Pancreas (tissue), 10 donors: ENCODE measurements around the gene RASSF4. TPM values are rescaled to one million over a fixed set of nuclear protein-coding genes. Genes with fewer than 3 reads are reported as not detected.

Experiments
- ATAC-seq, 4 donors: fragments of 200-7000 bp; cut with Tn5 transposase; one replicate each; pipeline versions ENCODE4 v1.8.0 to v1.9.1; 2020; ENCODE audit warnings: mild to moderate bottlenecking in 4 of 4, moderate library complexity in 4 of 4
- DNase-seq, 6 donors: peaks; one replicate each; pipeline ENCODE4 v3.0.0-alpha.2; 2020
- FAIRE-seq: peaks from 2 replicates; lab custom pipeline; 2012; peaks lifted over from hg19 to GRCh38; lab: Jason Lieb, UNC
- H3K27ac ChIP-seq, 4 donors: fragments of 200-600 bp; sonication (generic); 1 replicate in 3 of 4; 2 replicates in 1 of 4; pipeline versions ENCODE4 v1.5.0 to v1.8.0; 2020
- H3K27me3 ChIP-seq, 4 donors: fragments of 200-600 bp; one replicate each; pipeline ENCODE4 v1.8.0; 2021
- H3K36me3 ChIP-seq, 3 donors: fragments of 200-600 bp; sonication (generic) in 1 of 3; one replicate each; pipeline versions ENCODE4 v1.5.0 to v1.8.0; 2020 to 2021
- H3K4me1 ChIP-seq, 3 donors: fragments of 200-600 bp; one replicate each; pipeline ENCODE4 v1.8.0; 2021
- H3K4me3 ChIP-seq, 4 donors: fragments of 200-600 bp; sonication (generic) in 2 of 4; one replicate each; pipeline versions ENCODE4 v1.5.0 to v1.8.0; 2020 to 2021
- H3K9me3 ChIP-seq, 4 donors: fragments of 200-600 bp; one replicate each; pipeline ENCODE4 v1.8.0; 2021
- WGBS, 2 donors: extraction: QIAGEN DNeasy Blood & Tissue Kit; methylation state at CpG; one replicate each; pipeline ENCODE4 v1.1.7; 2013; 5-methylcytosine and 5-hydroxymethylcytosine counted together
- intact Hi-C, 3 donors: fragments of 100-400 bp; cut with DNase I; formaldehyde crosslinking; loops; one replicate each; pipeline versions ENCODE4 v1.11.1 to v1.14.2; 2022
- polyA plus RNA-seq, 2 donors: library from polyadenylated mRNA; stranded (reverse); fragments of 200-250 nt; gene quantifications; one replicate each; pipeline ENCODE4 v1.2.3, GENCODE V29; 2013
- total RNA-seq, 6 donors: library from RNA; stranded (reverse); fragmentation: NEBNext Ultra II Directional in 4 of 6; extraction: Animal tissue kit (Norgen Biotek cat#: 25700) in 4 of 6; gene quantifications; one replicate each; pipeline versions ENCODE4 v1.2.1 to v1.2.4, GENCODE V29; 2021 to 2023
- TF ChIP-seq, protein P1 (sequence below), 4 donors: fragments of 200-600 bp; sonication (generic) in 3 of 4; IDR thresholded peaks; one replicate each; pipeline versions ENCODE4 v1.5.0 to v1.8.0; 2021; ENCODE audit warnings: antibody characterized with exemption in 4 of 4
- donor health status: healthy with polysubstance abuse.
- donor health status: DM: no; HTN: no; CAD: no; lungs with moderate emphysema.
- donor health status: DM: no; HTN: no; CAD: no.
- donor health status: control.
- donor health status: control.
- donor health status: Bipolar disorder and iron deficiency.
- donor health status: DM: yes; HTN: yes; CAD: no.
- donor health status: DM: no; HTN: no; CAD: no.
- donor health status: DM: no; HTN: no; CAD: no.
- donor health status: DM: yes; HTN: yes; CAD: no.

RASSF4 gene
- total and polyA plus RNA-seq, 8 donors: 13.9 to 100 (median 37.8) TPM

DNA sequence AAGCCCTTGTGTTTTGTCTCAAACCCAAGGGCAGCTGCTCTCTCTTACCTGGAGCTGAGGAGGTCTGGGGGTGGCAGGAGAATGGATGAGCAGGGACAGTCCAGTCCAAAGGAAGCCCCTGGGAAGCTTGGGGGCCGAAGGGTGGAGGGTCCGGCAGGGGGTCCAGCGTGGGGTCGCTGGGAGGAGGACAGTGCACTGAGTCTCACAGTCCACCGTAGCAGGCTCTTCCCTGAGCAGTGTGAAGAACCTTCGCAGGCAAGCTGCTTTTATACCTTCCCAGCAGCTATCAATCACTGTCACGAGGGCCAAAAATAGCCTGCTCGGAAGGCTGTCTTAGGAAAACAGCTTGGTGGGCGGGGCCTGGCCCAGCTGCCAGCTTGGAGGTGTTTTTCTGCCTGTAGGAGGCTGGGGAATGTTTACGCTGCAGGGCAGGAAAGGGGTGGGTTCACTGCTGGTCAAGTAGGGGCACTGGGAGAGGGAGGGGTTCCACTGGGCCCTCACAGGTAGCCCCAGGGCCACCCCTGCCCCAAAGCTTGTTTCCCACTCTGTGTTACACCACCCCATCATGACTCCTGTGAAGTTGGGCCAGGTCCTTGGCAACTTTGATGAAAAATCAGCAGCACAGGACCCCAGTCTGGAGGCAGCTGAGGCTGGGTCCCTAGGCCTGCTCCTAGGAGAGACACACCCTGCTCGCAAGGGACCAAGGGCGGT, 19.1 kb downstream of the RASSF4 start, which contains the start of gene DEPP1:
DEPP1 (minus strand) TSS at position 240 of the 711 bp plus-strand sequence. CDS start 779 bp downstream, outside the sequence.
- peaks cover 41 to 47% (median 42%) of the 10 kb centered on the region in 3 donors for H3K4me1 ChIP-seq
- TF ChIP-seq, protein P1, sequence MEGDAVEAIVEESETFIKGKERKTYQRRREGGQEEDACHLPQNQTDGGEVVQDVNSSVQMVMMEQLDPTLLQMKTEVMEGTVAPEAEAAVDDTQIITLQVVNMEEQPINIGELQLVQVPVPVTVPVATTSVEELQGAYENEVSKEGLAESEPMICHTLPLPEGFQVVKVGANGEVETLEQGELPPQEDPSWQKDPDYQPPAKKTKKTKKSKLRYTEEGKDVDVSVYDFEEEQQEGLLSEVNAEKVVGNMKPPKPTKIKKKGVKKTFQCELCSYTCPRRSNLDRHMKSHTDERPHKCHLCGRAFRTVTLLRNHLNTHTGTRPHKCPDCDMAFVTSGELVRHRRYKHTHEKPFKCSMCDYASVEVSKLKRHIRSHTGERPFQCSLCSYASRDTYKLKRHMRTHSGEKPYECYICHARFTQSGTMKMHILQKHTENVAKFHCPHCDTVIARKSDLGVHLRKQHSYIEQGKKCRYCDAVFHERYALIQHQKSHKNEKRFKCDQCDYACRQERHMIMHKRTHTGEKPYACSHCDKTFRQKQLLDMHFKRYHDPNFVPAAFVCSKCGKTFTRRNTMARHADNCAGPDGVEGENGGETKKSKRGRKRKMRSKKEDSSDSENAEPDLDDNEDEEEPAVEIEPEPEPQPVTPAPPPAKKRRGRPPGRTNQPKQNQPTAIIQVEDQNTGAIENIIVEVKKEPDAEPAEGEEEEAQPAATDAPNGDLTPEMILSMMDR (IDR thresholded peaks at IDR 0.05): no peak
- FAIRE-seq (no peak), DNase-seq (peak; percentile 92 to 98 (median 96)), ATAC-seq (peak; percentile 46 to 65 (median 54))
- H3K9me3 ChIP-seq: no peaks in the 10 kb centered on the region
- H3K27me3 ChIP-seq: no peaks in the 10 kb centered on the region
- peak within 1 kb of the TSS; percentile 82 to 97 (median 90) for H3K27ac ChIP-seq
- intact Hi-C loops: no loop called here
- H3K4me3 ChIP-seq: peak within 1 kb of the TSS; percentile 63 to 97 (median 68)
- peaks cover 0 to 6% (median 6%) of the 10 kb centered on the region in 3 donors for H3K36me3 ChIP-seq
- WGBS, 2 donors: 5 to 7% methylated on average over 12 of the region's 12 CpGs

DNA sequence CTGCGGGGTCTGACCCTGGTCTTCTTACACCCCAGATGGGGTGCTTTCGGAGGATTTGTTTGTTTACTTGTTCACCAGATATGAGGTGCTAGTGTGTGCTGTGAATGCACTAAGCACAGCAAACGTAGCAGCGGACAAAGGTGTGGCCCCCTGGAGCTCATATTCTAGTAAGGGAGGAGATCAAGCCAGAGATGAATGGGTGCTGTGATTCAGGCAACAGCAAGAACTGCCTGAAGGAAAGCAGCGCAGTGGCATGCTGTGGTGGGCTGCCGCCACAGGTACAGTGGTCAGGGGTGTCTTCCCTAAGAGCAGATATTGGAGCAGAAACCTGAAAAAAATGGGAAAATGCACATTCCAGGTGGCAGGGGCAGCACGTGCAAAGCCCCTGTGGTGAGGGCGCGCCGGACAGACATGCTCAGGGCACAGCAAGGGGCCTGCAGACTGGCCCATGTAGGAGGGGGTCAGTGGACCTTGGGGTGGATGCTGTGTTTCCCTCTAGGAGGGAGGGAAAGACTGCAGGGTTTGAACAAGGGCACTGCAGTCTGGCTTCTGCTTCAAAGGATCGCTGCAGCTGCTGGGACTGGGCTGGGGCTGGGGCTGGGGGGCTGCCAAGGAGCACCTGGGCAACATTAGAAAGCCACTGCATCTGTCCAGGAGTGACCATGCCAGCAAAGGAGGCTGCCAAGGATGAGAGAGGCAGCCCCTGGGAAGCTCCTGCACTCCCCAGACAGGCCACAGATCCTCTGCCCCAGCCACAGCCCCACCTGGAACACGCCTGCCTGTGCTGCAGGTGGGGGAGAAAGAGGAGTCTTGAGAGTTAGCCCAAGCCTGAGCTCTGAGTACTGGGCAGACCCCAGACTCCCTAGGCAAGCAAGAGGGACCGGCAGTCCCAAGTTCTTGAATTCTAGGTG, 19.9 kb downstream of the RASSF4 start:
- H3K4me3 ChIP-seq: peak overlapping the region in 2 of 4 donors; percentile 63 to 97
- H3K27ac ChIP-seq: peak overlapping the region; percentile 82 to 97 (median 90)
- no peaks in the 10 kb centered on the region for H3K9me3 ChIP-seq
- intact Hi-C loops: no loop called here
- peak in 2 of 6 donors; percentile 33 to 51 for DNase-seq
- 65 to 67% methylated on average over 13 of the region's 13 CpGs for whole genome bisulfite sequencing, 2 donors
- no peak for FAIRE-seq
- no peak for ATAC-seq
- TF ChIP-seq, protein P1 (IDR thresholded peaks at IDR 0.05): no peak
- peaks cover 0 to 7% (median 6%) of the 10 kb centered on the region in 3 donors for H3K36me3 ChIP-seq
- H3K27me3 ChIP-seq: no peaks in the 10 kb centered on the region
- H3K4me1 ChIP-seq: peaks cover 34 to 40% (median 35%) of the 10 kb centered on the region in 3 donors

DNA sequence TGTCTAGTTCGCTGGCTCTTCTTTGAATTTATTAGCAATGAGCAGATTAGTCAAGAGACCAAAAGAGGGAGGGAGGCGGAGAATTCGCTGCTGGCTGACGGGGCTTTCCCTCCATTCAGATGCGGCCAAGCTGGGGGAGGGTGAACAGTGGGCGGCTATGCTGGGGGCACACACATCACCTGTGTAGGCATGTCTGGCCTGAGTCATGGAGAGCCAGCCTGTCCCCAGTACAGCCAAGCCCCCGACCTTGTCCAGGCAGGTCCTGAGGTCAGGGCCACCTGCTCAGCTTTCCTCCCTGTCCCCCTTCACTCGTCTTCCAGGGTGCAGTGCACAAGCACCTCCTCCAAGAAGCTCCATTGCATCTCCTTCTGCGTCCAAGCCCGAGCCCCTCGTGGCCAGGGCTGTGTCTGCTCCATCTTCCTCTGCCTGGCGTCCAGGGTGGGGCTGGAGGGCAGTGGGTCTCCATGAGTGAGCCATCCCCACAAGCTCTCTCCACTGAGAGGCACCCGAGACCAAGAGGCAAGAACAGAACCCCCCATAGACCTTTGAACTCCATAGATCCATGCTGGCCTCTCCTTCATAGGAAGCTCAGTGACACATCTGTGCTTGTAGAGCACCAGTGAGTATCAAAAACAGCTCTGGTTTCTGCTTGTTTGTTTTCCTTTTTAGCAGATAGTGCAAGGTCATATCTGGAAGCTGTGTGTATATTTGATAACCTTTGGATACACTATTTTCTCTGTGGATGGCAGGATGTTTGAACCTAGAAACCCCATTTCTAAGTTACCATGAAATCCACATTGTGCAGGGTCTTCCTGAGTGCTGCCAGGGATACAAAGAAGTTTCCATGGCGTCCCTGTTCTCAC, 20.9 kb downstream of the RASSF4 start:
- FAIRE-seq (no peak), DNase-seq (peak in 1 of 6 donors; percentile 45), ATAC-seq (peak in 1 of 4 donors; percentile 2)
- H3K27ac ChIP-seq: peak overlapping the region; percentile 14 to 97 (median 74)
- no peak overlapping the region for H3K4me3 ChIP-seq
- peaks cover 34 to 44% (median 40%) of the 10 kb centered on the region in 3 donors for H3K4me1 ChIP-seq
- intact Hi-C loops: no loop called here
- TF ChIP-seq, protein P1 (IDR thresholded peaks at IDR 0.05): no peak
- no peaks in the 10 kb centered on the region for H3K27me3 ChIP-seq
- 60 to 64% methylated on average over 14 of the region's 14 CpGs for WGBS, 2 donors
- H3K36me3 ChIP-seq: peaks cover 0 to 11% (median 6%) of the 10 kb centered on the region in 3 donors
- no peaks in the 10 kb centered on the region for H3K9me3 ChIP-seq
